Stimulated activated CD4-positive, alpha-beta T cell treated with anti-CD3 and anti-CD28 coated beads, Interleukin-4, amount 100 ng/mL, for 4 hours (primary cell): ENCODE results near the gene HRH2.
"Not testable (repeated sequence)": the region's sequence is repeated elsewhere in the genome, so short reads cannot be mapped to it uniquely, and the experiment has no call there.

Experiments
- DNase-seq, 2 experiments: peaks; one replicate each; pipeline ENCODE4 v3.0.0-alpha.2; 2020

HRH2 gene

DNA sequence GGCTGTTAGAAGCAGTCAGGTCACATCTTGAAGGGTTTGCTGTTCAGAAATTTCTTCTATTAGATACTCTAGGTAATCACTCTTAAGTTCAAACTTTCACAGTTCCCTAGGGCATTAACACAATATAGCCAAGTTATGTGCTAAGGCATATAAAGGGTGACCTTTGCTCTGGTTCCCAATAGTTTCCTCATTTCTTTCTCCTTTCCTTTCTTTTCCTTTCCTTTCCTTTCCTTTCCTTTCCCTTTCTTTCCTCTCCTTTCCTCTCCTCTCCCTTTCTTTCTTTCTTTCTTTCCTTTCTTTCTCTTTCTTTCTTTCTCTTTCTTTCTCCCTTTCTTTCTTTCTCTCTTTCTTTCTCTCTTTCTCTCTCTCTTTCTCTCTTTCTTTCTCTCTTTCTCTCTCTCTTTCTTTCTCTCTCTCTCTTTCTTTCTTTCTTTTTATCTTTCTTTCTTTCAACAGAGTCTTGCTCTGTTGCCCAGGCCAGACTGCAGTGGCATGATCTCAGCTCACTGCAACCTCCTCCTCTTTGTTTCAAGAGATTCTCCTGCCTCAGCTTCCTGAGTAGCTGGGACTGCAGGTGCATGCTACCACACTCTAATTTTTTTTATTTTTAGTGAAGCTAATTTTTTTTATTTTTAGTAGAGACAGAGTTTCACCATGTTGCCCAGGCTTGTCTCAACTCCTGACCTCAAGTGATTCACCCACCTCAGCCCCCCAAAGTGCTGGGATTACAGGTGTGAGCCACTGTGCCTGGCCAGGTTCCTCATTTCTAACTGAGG is 7.3 kb upstream of the HRH2 start:
- DNase-seq = not testable (repeated sequence)

DNA sequence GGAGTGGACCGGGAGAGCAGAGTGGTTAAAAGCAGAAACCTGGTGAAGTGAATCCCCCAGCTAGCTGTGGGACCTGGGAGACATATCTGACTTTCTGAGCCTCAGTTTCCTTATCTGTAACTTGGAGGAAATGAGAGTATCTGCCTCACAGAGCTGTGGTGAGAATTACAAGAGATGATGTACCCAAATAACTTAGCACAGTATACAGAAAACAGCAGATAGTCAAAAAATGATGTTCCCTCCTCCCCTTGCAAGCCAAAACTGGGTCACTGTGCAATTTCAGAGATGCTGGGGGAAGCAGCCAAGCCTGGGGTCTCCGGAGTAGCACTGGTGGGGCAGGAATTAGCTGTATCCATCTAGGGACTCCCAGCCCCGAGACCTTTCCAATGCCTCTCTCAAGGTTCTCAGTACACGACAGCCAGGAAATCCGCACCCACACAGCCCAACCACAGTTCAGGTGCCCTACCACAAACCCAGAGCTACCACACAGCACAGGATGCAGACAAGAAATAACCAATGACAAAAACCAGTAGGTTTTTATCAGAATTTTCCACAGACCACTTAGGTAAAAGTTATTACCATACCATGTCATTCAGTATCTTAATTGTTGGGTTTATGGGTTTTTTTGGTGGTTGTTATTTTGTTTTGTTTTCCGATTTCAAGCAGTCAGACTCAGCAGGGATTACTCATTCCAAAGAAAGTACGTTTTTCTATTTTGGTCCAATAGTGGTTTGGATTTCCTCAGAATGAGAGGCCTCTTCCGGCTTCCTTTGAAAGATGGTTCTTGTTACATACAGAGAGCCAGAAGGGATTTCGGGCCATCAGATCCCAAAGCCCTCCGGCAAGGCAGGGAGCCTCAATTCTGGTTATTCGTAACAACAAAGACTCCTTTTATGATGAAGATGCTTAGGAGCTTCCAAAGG is 4.9 kb upstream of the HRH2 start:
- DNase-seq = peak; percentile 53 to 81

DNA sequence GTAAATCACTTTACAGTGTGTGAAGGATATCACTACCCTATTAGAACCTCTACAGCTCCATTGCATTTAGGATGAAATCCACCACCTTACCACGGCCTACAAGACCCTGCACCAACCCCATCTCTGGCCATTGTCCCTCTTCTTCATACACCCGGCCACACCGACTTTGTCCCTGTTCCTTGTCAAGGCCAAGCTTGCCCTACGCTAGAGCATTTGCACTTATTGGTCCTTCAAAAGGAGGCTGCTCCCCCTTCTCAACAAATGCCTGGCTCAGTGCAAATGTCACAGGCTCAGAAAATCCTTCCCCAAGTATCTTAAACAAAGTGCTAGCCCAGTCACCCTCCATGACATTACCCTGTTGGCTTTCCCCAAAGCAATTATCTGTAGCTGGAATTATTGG is 4.1 kb upstream of the HRH2 start:
- DNase-seq = no peak

DNA sequence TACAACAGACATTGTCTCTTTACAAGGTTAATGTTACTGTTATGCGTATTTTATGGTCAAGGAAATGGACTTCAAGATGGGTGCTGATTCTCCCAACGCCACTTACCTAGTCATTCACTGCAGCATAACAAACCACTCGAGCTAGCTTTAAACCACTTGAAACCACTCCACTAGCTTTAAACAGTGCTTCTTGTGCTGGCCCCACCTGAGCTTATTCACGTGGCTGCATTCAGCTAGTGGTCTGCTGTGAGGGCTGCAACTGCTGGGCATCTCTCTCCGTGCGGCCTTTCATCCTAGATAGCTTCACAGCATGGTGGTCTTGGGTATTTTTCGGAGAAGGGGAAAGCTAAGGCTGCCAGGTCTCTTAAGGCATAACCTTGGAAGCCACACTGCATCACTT is 3.5 kb upstream of the HRH2 start:
- no peak for DNase-seq

DNA sequence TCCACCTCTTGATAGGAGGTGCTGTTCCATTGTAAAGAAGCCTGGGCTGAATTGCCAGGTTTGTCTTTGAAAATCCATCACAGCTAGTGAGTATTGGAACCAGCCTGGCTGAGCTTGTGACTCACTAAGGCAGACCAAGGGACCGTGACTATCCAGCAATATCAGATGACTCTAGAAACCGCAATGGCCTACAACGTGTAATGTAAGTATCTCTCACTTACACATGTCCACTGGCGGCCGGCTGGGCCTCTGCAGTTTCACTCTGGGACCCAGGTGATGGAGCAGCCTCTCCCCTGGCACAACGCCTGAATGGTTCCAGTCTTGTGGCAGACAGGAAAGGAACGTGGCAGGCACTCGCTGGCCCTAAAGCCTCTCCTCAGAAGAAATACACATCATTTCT is 3.1 kb upstream of the HRH2 start:
- no peak for DNase-seq

DNA sequence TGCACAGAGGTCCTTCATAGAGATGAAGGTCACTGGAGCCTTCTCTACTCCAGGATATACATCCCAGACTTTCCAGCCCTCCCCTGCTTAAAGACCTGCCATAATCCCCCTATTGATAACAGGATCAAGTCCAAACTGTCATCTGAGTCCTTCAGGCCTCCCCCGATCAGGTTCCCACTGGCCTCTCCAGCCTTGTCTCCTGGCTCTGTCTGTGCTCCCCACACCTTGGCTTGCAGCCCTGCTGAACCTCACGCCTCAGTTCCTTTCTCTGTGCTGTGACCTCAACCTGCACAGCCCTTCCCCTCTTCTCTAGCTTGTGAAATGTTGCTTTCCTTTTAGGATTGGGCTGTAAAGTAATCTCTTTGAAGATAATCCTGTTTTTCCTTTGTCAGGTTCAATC is 2.5 kb upstream of the HRH2 start:
- no peak for DNase-seq

DNA sequence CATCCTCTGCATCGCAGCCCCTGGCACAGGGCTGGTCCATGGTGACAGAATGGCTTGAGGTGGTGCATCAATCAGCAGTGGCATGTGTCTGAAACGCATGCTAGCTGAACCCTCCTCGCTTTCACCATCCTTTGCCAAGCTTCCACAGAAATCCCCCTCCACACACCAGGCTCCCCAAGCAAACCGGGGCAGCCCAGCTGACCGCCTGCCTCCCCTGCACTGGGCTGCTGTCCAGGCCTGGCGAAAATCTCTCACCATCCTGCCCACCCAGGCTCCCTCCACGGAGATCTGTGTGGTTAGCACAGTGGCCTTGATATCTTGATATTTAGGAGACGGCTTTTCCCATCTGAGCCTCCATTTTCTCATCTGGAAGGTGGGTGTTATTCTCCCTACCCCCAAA is 905 bp upstream of the HRH2 start:
- no peak for DNase-seq

DNA sequence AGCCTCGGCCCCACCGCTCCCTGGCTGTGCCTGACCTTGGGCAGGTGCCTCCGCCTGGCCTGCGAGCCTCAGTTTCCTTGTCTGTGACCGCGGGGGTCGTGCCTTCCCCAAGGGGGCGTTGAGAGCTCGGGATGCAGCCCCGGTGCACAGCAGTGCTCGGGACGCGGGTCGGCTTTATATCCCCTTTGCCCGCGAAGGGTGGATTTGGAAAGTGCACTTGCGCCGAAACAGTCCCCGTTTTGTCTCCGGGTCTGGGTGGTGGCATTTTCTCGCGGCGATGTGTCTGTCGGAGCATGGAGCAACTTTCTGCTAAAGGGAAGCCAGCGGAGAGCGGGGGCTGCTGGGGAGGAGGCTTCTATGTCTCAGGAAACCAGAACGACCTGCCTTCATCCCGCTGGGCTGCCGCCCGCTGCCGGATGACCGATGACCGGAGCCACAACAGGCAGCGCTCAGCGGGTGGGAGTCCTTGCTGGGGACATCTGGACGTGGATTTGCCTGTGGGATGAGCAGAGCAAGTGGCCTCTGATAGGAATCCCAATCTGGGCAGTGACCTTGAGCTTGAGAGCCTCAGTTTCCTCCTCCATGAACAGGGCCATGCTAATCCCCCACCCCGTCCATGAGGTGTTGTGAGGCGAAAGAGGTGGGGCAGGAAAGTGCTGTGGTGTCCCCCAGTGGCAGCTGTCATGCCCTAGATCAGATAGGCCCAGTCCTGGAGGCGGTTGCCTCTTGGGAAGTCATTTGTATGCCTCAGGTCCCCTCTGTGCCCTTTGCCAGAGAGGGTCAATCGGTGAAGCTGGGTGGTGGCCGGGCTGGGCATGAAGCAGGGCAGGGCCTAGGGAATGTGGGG is 651 bp downstream of the HRH2 start:
- DNase-seq = peak; percentile 21 to 29

DNA sequence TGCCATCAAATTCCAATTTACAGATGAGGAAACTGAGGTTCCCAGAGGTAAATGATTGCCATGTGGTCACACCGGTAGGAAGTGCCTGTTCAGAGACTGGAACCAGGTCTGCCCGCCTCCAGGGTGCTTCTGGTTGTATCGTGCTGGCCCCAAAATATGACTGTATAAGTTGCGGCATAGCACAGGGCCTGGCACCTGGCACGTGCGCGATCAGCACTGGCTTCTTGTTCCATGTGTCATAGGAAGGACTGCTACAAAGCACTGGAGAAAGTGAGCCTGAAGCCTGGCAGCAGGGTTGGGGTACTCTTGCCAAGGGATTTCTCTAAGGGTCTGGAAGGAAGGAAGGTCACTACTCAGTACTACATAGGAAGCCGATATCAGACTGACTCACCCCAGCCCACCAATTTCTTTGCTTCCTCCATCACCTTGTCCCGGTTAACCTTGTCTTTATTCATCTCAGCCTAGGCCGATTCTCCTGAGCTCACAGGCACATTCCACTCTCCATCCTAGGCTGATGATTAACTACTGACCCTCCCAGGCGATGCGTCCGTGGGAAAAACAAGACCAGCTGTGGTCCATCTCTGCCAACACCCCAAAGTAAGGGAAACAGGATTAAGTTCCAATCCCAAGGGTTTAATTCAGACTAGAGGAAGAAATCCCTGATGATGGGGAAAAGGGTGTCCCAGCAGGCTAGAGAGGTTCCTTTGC is 1.8 kb downstream of the HRH2 start:
- DNase-seq = no peak

DNA sequence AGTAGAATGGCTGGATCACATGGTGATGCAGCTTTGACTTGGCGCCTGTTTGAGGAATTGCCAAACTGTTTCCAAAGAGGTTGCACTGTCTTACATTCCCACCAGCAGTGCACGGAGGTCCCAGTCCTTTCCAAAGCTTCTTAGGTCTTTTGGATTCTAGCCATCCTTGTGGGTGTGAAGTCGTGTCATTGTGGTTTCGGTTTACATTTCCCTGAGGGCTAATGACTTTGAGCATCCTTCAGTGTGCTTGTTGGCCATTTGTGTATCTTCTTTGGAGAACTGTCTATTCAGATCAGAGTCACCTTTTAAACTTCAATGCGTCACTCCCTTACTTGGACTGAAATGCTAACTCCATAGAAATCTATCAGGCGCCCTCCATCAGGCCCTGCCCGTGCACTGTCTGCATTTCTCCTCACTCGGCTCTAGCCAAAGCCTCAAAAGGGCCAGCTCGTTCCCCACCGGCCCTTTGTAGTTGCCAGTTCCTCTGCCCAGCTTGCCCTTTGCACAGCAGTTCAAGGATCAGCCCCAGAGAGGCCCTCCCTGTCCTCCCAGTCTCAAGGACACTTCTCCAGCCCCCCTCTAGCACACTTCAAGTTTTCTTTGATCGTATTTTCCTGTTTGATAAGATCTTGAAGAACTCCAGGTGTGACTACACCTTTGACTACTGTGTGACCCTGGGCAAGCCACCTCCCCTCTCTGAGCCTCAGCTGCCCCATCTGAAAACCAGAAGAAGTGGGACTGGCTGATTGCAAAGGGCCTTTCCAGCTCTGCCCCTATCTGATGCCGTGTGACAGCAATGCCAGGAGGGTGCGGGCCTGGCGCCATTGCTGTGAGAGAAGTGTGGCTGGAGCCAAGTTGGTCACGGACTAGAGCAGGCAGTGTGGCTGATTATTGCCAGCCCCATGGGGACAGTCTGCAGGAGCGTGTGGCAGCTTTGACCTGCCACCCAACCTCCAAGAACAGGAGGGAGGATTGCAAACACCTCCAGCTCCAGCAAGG is 5.6 kb downstream of the HRH2 start:
- no peak for DNase-seq

DNA sequence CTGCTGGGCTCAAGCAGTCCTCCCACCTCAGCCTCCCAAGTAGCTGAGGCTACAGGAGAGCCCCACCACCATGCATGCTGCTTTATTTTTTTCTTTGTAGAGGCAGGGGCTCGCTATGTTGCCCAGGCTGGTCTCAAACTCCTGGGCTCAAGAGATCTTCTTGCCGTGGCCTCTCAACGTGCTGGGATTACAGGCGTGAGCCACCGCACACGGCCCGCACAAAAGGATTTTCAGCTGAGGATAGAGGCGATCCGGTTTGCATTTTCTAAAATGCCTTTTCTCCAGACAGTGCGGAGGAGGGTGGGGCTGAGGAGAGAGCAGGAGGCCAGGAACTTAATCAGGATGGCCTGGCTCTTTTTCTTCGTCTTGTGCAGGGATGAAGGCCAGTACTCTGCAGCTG is 6.9 kb downstream of the HRH2 start:
- DNase-seq = no peak

DNA sequence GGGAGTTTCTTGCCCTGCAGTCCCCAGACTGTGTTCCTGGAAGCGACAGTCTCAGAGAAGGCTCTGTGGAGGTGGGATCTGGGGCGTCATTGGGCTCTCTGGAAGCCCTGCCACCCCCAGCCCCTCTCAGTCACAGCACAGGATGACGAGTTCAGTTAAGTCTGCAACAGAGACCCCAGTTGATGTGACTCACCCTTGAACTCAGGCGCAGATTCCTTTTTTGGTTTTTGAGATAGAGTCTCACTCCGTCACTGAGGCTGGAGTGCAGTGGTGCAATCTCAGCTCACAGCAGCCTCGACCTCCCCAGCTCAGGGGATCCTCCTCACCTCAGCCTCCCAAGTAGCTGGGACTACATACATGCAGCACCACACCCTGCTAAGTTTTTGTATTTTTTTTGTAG is 8.3 kb downstream of the HRH2 start:
- DNase-seq = no peak

DNA sequence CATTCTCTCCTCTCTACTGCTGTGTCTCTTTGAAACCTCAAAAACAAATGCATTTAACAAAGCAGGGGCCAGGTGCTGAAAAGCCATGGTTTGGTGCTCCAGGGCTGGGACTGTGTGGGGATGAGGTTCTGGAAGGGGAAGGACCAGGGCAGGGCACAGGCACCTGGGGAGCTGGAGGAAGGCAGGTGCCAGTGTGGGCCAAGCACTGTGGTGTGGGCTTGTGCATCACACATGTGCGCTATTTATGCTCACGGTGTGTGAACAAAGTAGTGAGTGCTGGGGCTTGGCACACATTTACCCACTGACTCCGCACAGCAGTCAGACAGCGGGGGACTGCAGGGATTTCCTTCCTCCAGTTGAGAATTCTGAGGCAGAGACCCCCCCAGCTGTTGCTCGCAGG is 10.1 kb downstream of the HRH2 start:
- no peak for DNase-seq

DNA sequence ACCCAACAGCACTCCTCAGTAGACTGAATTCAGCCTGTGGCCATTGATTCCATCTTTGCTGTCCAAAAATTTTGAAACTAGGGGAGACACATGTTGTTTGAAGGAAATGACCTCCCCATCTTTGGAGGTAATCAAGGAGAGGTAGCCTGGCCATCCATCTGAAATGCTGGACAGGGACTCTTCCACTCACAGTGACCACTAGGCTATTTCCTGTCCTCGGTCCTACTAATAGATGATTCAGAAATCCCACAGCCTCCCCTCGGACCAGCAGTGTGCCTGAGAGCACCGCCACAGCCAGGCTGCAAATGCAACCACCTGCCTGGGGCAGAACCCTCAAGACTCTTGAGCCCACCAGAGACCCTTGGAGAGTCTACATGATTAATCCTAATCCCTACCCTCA is 12.5 kb downstream of the HRH2 start:
- no peak for DNase-seq

DNA sequence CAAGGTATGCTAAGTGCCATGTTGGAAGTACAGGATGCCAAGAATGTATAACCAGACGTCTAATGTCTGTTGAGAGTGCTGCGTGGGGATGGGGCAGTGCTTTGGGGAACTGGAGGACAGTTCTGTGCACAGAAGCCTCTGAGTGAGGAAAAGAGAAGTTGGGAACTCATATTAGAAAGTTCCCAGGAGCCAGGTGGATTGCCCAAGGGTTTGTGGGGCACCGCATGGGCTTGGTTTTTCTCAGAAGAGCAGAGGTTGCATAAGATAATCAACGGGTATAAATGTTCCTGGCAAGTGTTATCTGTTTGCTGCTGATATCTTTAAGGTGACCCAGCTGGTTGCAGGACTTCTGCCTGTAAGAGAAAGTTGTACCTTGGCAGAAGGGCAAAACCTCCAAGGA is 13.1 kb downstream of the HRH2 start:
- no peak for DNase-seq

DNA sequence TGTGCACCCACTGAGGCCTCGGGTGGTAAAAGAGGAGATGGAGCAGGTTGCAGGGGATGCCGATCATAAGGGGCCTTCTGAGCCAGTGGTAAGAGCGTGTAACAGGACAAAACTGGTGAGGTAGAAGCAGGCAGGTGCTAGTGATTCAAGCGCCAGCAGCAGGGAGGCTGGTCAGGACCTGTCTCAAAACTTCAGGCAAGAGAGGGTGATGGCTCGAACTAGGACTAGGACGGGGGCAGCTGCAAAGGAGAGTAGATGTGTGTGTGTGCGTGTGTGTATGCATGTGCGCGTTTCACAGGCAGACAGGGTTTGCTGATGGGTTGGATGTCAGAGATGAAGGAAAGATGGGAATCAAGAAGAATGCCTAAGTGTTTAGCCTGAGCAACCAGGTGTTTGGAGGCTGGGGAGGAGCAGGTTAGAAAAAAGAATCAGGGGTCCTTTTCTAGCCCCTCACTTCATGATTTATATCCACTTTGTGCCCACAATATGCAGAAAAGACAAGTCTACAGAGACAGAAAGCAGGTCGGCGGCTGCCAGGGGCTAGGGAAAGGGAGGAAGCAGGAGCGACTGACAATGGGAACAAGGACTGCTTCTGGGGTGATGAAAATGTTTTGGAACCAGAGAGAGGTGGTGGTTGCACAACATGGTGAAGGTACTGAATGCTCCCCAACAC is 15.2 kb downstream of the HRH2 start:
- DNase-seq = no peak

DNA sequence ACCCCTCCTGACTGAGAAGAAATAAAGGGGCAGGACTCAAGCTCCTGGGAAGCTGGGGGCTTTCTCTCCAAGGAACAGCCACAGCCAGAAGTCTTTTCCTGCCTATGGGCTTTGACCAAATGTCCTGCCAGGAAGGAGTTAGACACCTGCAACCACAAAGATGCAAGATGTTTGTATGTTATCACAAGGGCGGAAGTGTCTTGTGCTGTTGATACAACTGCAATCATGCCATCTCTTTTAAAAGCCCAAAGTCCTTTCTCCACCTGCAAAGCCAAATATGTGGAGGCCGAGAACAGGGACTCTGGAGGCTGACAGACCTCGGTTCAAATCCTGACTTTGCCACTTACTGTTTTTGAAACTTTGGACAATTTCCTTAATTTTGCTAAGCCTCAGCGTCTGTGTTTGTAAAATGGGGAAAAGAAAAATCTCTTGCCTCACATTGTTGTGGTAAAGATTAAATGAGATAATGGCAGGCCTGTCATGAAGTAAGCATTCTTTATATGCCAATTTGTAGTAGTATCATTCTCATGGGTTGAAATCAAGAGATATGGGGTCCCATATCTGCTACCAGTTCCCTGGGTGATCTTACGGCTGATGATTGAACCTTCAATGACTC is 17.0 kb downstream of the HRH2 start:
- DNase-seq = no peak

DNA sequence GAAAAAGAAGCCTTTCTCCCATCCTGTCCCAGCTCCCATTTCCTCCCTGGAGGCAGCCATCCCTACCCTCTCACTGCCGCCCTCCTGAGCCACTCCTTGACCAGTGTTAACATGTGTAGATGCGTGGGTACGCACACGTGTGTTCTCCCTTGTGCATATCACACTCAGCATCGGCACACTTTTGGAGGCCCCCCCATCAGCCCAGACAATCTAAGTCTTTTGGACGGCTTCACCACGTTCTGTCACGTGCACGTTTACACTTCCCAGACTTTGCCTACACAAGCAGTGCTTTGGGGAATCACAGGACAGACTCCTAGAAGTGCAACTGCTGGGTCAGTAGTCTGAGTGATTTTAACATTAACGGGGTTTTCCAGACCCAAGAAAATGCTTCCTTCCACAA is 18.0 kb downstream of the HRH2 start:
- DNase-seq = no peak

DNA sequence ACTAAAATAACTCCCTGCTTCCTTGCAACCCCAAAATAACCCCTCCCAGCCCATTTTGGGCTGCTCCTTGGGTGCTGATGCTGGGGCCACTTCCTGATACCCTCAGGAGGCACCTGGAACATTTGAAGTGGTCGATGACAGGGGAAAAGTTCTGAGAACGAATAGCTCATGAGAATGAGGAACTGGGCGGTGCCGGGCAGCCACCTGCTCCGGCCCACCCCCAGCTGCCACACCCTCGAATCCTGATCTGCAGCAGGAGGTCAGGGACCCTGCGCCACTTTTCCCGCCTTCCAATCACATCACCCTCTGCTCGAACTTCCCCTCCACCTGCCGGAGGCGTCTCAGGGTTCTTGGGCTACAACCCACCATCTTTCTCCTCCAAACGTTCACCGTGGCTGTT is 19.7 kb downstream of the HRH2 start:
- DNase-seq = no peak

DNA sequence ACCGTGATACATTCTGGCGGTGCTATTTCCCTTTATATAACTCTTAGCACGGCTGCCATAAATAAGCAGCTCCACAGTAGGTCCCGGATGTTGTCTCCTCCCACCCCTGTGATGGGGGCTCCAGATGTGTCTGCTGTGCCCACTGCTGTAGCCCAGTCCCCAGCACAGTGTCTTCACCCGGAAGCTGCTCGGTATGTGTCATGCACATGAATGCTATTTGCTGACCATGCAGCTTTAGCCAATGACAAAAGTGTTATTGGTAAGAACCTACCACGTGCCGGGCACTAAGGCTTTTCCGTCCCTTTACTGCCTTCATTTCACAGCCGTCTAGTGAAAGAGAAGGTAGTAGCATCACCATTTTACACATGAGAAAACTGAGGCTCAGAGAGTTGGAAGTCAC is 20.2 kb downstream of the HRH2 start:
- DNase-seq = no peak
